ENCODE measurements around the gene AGAP1.

DNA sequence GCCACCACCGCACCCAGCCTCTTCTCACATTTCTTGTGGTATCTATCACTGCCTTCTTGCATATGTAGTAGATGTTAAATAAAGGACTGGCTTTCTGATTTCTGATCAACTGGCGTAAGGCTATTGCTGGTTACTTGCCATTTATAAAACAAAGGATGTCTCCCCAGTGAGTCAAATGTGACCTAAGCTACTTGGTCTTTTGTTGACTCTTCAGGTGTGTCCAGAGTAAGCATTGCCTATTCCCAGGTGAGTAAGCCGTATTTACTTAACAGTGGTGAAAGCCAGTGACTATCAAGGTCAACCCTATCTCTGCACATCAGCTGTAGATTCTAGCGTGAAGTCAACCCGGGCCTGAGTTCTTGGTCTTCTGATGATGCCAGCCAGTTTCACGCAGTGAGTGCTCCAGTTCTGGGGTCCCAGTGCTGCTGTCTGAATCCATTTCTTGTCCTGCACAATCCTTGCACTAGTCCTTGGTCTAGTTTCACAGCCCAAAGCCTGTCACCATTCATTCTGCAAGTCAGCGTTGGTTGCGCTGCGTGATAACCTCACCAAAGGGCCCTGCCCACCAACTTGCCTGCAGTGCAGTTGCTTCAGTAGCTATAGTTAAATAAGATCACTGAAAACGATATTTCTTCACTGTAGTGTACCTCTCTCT lies 554.2 kb downstream of the AGAP1 start:
- TF ChIP-seq, protein P1, sequence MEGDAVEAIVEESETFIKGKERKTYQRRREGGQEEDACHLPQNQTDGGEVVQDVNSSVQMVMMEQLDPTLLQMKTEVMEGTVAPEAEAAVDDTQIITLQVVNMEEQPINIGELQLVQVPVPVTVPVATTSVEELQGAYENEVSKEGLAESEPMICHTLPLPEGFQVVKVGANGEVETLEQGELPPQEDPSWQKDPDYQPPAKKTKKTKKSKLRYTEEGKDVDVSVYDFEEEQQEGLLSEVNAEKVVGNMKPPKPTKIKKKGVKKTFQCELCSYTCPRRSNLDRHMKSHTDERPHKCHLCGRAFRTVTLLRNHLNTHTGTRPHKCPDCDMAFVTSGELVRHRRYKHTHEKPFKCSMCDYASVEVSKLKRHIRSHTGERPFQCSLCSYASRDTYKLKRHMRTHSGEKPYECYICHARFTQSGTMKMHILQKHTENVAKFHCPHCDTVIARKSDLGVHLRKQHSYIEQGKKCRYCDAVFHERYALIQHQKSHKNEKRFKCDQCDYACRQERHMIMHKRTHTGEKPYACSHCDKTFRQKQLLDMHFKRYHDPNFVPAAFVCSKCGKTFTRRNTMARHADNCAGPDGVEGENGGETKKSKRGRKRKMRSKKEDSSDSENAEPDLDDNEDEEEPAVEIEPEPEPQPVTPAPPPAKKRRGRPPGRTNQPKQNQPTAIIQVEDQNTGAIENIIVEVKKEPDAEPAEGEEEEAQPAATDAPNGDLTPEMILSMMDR (IDR thresholded peaks at IDR 0.05; ENCODE audit: insufficient read depth, low read depth, low read length): no peak
- TF ChIP-seq EZH2 (IDR thresholded peaks at IDR 0.05; ENCODE audit: insufficient read depth, low read length): no peak
